Liver (tissue), 9 donors: ENCODE measurements around the gene C1QTNF1. TPM values are rescaled to one million over a fixed set of nuclear protein-coding genes. Genes with fewer than 3 reads are reported as not detected.

ENCODE experiments used
- DNase-seq: peaks from one replicate; pipeline ENCODE4 v3.0.0-alpha.2; 2017; ENCODE audit warnings: low spot score
- H3K27ac ChIP-seq, 2 donors: one replicate each; pipeline ENCODE4 v1.7.0; 2013; ENCODE audit warnings: inconsistent platforms in 2 of 2, low read length in 2 of 2, control low read depth in 1 of 2, low read depth in 1 of 2, mild to moderate bottlenecking in 1 of 2
- H3K27me3 ChIP-seq, 4 donors: one replicate each; pipeline versions ENCODE4 v1.6.1 to v1.7.0; 2013; ENCODE audit warnings: low read length in 3 of 4, inconsistent platforms in 1 of 4, mild to moderate bottlenecking in 1 of 4, moderate library complexity in 1 of 4; ENCODE audit not compliant: control insufficient read depth in 4 of 4, insufficient read depth in 4 of 4
- H3K36me3 ChIP-seq, 4 donors: one replicate each; pipeline versions ENCODE4 v1.6.1 to v1.7.0; 2013; ENCODE audit warnings: low read length in 3 of 4, mild to moderate bottlenecking in 3 of 4, low read depth in 1 of 4, moderate library complexity in 1 of 4; ENCODE audit not compliant: control insufficient read depth in 4 of 4, insufficient read depth in 3 of 4
- H3K4me1 ChIP-seq, 4 donors: one replicate each; pipeline versions ENCODE4 v1.6.1 to v1.7.0; 2013; ENCODE audit warnings: low read length in 3 of 4, mild to moderate bottlenecking in 3 of 4, moderate library complexity in 1 of 4; ENCODE audit not compliant: control insufficient read depth in 4 of 4, insufficient read depth in 4 of 4
- H3K4me3 ChIP-seq, 3 donors: one replicate each; pipeline versions ENCODE4 v1.6.1 to v1.7.0; 2013; ENCODE audit warnings: low read length in 3 of 3, control low read depth in 1 of 3, low read depth in 1 of 3, mild to moderate bottlenecking in 1 of 3
- H3K9ac ChIP-seq, 2 donors: one replicate each; pipeline ENCODE4 v1.7.0; 2013; ENCODE audit warnings: low read length in 2 of 2, mild to moderate bottlenecking in 2 of 2, moderate library complexity in 2 of 2, control low read depth in 1 of 2, low read depth in 1 of 2
- H3K9me3 ChIP-seq, 4 donors: one replicate each; pipeline versions ENCODE4 v1.6.1 to v1.7.0; 2013; ENCODE audit warnings: low read length in 3 of 4; ENCODE audit not compliant: control insufficient read depth in 4 of 4
- ATF3 ChIP-seq: IDR thresholded peaks from 2 replicates; pipeline ENCODE4 v1.6.1; 2016; ENCODE audit warnings: antibody characterized with exemption
- CTCF ChIP-seq: fragments of 150-350 bp; IDR thresholded peaks from 2 replicates; pipeline ENCODE4 v1.5.1; 2017; ENCODE audit warnings: improper control_type of control experiment, low read depth, low read length; ENCODE audit not compliant: missing input control
- EGR1 ChIP-seq, 2 donors: IDR thresholded peaks; 2 replicates each; pipeline ENCODE4 v1.6.1; 2016 to 2018; ENCODE audit warnings: antibody characterized with exemption in 2 of 2, low read depth in 2 of 2
- FOXA2 ChIP-seq: IDR thresholded peaks from 2 replicates; pipeline ENCODE4 v1.6.1; 2016; ENCODE audit warnings: antibody characterized with exemption
- HNF4A ChIP-seq, 2 donors: conservative IDR thresholded peaks; 2 replicates each; pipeline ENCODE4 v1.6.1; 2016; ENCODE audit warnings: antibody characterized with exemption in 2 of 2, mild to moderate bottlenecking in 2 of 2
- HNF4G ChIP-seq: IDR thresholded peaks from 2 replicates; pipeline ENCODE4 v1.6.1; 2016; ENCODE audit warnings: antibody characterized with exemption
- MAX ChIP-seq: IDR thresholded peaks from 2 replicates; pipeline ENCODE4 v1.6.1; 2016; ENCODE audit warnings: antibody characterized with exemption
- RAD21 ChIP-seq, 2 donors: IDR thresholded peaks; 2 replicates each; pipeline ENCODE4 v1.6.1; 2016; ENCODE audit warnings: antibody characterized with exemption in 2 of 2, mild to moderate bottlenecking in 2 of 2
- REST ChIP-seq: IDR thresholded peaks from 2 replicates; pipeline ENCODE4 v1.6.1; 2016; ENCODE audit warnings: antibody characterized with exemption, mild to moderate bottlenecking
- SP1 ChIP-seq: IDR thresholded peaks from 2 replicates; pipeline ENCODE4 v1.6.1; 2018; ENCODE audit warnings: antibody characterized with exemption, mild to moderate bottlenecking
- TAF1 ChIP-seq: conservative IDR thresholded peaks from 2 replicates; pipeline ENCODE4 v1.6.1; 2016; ENCODE audit warnings: antibody characterized with exemption, mild to moderate bottlenecking
- YY1 ChIP-seq: IDR thresholded peaks from 2 replicates; pipeline ENCODE4 v1.6.1; 2016; ENCODE audit warnings: antibody characterized with exemption, mild to moderate bottlenecking
- ZBTB33 ChIP-seq: IDR thresholded peaks from 2 replicates; pipeline ENCODE4 v1.6.1; 2016; ENCODE audit warnings: antibody characterized with exemption
- WGBS: extraction: QIAGEN DNeasy Blood & Tissue Kit; methylation state at CpG from one replicate; pipeline ENCODE4 v1.1.7; 2013; 5-methylcytosine and 5-hydroxymethylcytosine counted together
- polyA plus RNA-seq, 2 donors: library from polyadenylated mRNA; stranded (reverse) in 1 of 2; unstranded in 1 of 2; fragments of 200-250 nt in 1 of 2; fragments of >200 nt in 1 of 2; fragmentation: Nextera tagmentation in 1 of 2; extraction: Ambion mirVana in 1 of 2; gene quantifications; one replicate each; pipeline versions ENCODE4 v1.2.1 to v1.2.3, GENCODE V29; 2013 to 2015
- total RNA-seq, 2 donors: library from RNA; depleted of rRNA; stranded (reverse); fragments of >200 nt; gene quantifications; one replicate each; pipeline ENCODE4 v1.2.3, GENCODE V29; 2014
- donor health status: healthy.
- donor health status: healthy.
- donor health status: healthy.
- donor health status: healthy.
- donor health status: healthy.

Gene C1QTNF1
- total and polyA plus RNA-seq, 4 donors: 0.56 to 54.6 (median 16.1) TPM

GRCh38 chr17:79045001-79045729 is 21.2 kb downstream of the C1QTNF1 start:
- no peak for DNase-seq
- Histone ChIP-seq H3K9me3 (no peaks in the 10 kb centered on the region), H3K27me3 (peaks cover 0 to 8% (median 1%) of the 10 kb centered on the region in 4 donors), H3K4me1 (no peaks in the 10 kb centered on the region), H3K9ac (no peak overlapping the region), H3K4me3 (no peak overlapping the region), H3K27ac (no peak overlapping the region), H3K36me3 (no peaks in the 10 kb centered on the region)
- 66% methylated on average over 15 of the region's 15 CpGs for WGBS
- no peak for TF ChIP-seq FOXA2
- no peak for TF ChIP-seq ATF3
- TF ChIP-seq TAF1: no peak
- no peak for TF ChIP-seq ZBTB33
- no peak for TF ChIP-seq EGR1 (IDR thresholded peaks at IDR 0.05; ENCODE audit: low read depth in 2 of 2)
- TF ChIP-seq REST: no peak
- no peak for TF ChIP-seq CTCF
- no peak for TF ChIP-seq MAX
- no peak for TF ChIP-seq YY1
- TF ChIP-seq SP1: no peak
- no peak for TF ChIP-seq HNF4A (conservative IDR thresholded peaks at IDR 0.05)
- no peak for TF ChIP-seq HNF4G

- no peak overlapping the region for H3K9ac ChIP-seq
- peaks cover 0 to 8% (median 1%) of the 10 kb centered on the region in 4 donors for H3K27me3 ChIP-seq
- H3K4me3 ChIP-seq: no peak overlapping the region
- no peaks in the 10 kb centered on the region for H3K36me3 ChIP-seq
- H3K27ac ChIP-seq: no peak overlapping the region
- DNase-seq: peak; percentile 76
- TF ChIP-seq RAD21 (IDR thresholded peaks at IDR 0.05) (peak; percentile 80 to 88), CTCF (peak; percentile 88), EGR1 (IDR thresholded peaks at IDR 0.05; ENCODE audit: low read depth in 2 of 2) (no peak), SP1 (no peak)
- H3K9me3 ChIP-seq: no peaks in the 10 kb centered on the region
- WGBS: 1% methylated on average over 11 of the region's 11 CpGs
- H3K4me1 ChIP-seq: no peaks in the 10 kb centered on the region
These were observed 21.9 kb downstream of the C1QTNF1 start for GRCh38 chr17:79045842-79046196.
